ENCODE results near the gene LYPLAL1.
"Not testable (repeated sequence)": the region's sequence is repeated elsewhere in the genome, so short reads cannot be mapped to it uniquely, and the experiment has no call there.

The LYPLAL1 gene

GRCh38 chr1:219163401-219163954 lies 10.2 kb upstream of the LYPLAL1 start:
- no peak for DNase-seq

DNA sequence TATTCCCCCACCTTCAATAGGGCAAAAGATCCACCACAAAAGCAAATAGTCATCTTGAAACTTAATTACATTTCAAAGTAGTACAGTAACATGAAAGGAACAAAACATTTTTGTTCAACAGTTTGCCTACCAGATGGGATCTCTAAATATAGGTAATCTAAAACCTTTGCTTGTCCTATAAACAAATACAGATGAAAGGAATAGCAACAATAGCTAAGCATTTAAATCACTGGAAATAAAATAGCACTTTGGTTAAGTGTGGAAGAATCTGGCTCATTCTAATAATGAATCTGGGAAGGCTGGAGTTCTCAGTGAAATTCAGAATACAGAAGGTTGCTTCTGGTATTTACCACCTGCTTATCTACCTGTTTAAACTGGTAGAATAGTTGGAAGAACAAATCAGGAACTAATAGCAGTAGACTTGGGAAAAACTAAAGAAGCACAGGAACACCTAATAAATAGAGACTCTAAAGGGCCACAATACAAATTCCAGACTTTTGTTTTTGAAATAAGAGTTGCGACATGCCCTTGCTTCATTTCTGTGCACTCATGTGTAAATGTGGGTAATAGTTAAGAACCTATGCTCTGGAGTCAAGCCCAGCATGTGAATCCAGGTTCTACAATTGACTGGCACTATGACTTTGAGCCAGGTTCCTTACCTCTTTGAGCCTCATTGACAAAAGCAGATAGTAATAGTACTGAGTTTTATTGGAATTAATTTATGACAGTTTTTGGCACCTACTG lies 2.3 kb upstream of the LYPLAL1 start:
- no peak for DNase-seq

DNA sequence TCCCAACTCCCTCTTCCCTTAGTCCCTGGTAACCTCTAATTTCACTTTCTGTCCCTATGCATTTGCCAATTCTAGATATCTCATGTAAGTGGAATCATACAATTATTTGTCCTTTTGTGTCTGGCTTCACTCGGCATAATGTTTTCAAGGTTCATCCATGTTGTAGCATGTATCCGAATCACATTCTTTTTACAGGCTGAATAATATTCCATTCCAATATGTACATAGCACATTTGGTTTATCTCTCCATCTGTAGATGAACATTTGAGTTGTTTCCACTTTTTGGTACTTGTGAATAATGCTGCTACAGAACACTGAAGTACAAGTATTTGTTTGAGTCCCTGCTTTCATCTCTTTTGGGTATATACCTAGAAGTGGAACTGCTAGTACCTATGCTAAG lies 857 bp upstream of the LYPLAL1 start:
- DNase-seq: no peak

DNA sequence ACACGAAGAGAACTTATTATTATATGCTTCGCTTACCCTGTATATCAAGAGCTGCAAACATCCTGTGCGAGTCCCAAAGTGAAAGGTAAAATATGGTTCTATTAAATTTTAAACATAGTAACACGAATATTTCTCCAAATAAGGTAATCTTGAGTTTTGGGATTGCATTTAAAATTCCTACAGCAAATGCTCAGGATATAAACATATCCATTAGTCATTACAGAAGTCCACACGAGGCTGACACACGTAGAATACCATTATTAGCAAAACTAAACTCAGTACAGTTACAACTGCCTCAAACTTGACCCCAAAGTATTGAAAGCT lies 282 bp upstream of the LYPLAL1 start:
- DNase-seq: no peak

GRCh38 chr1:219174460-219175211 lies 958 bp downstream of the LYPLAL1 start:
- DNase-seq: peak; percentile 76

- no peak for DNase-seq
Observed at GRCh38 chr1:219175212-219175564, 1.5 kb downstream of the LYPLAL1 start.

DNA sequence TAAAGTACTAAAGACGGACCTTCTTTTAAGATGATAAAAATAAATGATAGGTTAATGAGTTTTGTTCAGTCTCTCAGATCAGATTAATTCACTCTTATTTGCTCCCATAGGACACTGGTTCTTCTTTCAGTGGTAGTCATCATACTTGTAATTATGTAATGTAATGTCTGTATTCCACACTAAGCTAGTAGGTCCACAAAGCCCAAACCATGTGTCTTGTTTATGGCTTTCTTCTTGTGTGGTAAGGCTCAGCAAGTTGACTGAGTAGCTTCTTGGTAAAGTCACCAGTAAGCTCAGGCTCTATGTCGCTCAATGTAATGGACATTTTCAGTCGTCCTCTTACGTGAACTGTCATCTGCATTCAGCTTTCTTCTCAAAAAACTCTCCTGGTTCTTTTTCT lies 2.5 kb downstream of the LYPLAL1 start:
- no peak for DNase-seq

DNA sequence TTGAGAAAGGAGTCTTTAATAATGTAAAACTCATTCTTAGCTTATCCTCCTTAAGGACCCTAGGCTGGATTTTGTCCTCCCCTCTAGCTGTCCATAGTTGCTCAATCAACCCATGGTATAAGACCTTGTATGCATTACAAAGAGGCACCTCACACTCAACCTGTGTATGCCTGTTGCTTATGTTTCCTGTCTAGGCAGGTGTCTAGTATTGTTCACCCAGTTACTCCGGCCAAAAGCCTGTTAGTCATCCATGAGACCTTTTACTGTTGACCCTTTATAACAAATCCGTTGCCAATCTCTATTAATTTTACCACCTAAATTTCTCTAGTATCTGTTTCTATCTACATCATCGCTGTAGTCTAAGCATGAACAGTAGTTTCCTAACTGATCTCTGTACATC lies 3.7 kb downstream of the LYPLAL1 start:
- no peak for DNase-seq

DNA sequence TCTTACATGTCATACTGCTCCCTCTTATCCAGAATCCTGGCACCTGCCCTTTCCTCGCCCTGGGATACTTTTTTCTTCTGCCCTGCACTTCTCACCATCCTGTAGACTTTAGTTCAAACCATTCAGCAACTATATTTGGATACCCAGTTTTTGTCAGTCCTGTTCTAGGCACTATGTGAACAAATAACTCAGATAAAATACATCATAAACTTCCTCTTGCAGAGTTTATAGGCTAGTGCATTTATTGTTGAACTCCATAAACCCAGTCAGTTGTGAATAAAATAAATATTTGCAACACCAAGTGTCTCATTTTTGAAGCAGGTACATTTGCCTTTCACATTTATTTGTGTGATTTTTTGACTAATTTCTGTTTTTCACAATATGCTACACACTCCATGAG lies 4.3 kb downstream of the LYPLAL1 start:
- no peak for DNase-seq

GRCh38 chr1:219179293-219179692 lies 5.6 kb downstream of the LYPLAL1 start:
- no peak for DNase-seq

GRCh38 chr1:219184337-219184736 lies 10.7 kb downstream of the LYPLAL1 start:
- no peak for DNase-seq

GRCh38 chr1:219185486-219186117 lies 11.9 kb downstream of the LYPLAL1 start:
- DNase-seq: peak; percentile 34

DNA sequence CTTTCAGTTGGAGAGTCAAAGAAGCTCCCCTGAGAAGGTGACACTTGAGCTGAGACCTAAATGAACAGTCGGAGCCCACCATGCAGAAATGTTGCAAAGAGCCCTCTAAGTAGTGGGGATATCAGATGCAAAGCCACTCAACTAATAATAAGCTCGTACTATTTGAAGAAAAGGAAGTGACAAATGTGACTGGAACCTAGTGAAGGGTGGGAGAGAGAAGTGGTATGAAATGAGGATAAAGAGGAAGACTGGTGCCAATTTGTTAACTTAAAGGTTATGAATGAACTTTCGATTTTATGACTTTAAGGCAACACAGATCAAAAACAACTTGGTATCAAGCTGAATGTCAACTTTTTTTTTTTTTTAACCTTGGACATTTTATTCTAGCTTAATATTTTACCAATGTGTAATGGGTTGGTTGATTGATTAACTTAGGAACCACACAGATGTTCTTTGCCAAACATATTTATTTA lies 14.7 kb downstream of the LYPLAL1 start:
- DNase-seq: no peak

GRCh38 chr1:219189021-219189824 lies 15.5 kb downstream of the LYPLAL1 start:
- DNase-seq: peak; percentile 72

DNA sequence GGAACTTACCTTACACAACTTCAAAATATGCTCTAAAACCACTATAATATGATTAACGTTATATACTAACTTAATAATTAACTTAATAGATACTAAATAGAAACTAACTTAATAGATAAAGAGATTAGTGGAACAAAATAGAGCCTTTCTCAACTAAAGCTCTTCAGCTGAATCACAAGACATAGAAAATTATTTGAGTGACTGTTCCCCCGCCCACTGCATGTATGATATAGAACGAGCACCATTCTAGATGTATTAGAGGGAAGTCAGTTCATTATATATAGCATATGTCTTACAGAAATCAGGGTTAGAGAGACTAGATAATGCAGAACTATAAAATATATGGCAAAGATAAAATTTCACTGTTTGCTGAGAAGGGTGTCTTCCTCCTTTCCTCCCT lies 16.3 kb downstream of the LYPLAL1 start:
- DNase-seq: no peak

GRCh38 chr1:219190605-219191004 lies 16.9 kb downstream of the LYPLAL1 start:
- no peak for DNase-seq

- DNase-seq: not testable (repeated sequence)
Observed at GRCh38 chr1:219195833-219196232, 22.2 kb downstream of the LYPLAL1 start.

GRCh38 chr1:219201656-219202055 lies 28.0 kb downstream of the LYPLAL1 start:
- DNase-seq: peak; percentile 1

DNA sequence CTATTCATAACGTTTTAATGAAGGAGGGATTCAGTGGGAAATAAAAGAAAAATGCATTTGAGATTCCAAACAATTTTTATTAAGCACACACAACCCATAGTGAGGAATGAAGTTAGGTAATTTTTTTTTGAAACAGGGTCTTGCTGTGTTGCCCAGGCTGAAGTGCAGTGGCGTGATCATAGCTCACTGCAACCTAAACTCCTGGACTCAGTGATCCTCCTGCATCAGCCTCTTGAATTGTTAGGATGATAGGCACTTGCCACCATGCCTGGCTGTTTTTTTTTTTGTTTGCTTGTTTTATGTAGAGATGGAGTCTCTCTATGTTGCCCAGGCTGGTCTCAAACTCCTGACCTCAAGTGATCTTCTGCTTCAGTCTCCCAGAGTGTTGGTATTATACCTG lies 28.9 kb downstream of the LYPLAL1 start:
- DNase-seq: no peak

- no peak for DNase-seq
Observed at GRCh38 chr1:219206350-219206749, 32.7 kb downstream of the LYPLAL1 start.

DNA sequence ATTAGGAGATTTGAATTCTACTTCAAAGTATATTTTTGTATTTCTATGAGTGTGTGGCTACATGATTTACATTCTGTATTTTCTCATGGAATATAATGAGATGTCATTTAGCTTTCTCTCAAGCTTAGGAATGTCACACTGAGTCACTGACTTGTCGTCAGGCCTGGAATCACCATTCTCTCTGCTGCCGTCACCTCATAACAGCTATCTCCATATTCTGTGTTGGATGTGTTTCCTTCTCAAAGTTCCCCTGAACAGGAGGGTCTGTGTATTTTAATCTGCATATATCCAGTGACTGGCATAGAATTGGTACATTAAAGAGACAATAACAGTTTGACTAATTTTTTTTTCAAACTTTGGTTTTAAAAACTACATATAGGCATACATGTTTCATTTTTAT lies 35.9 kb downstream of the LYPLAL1 start:
- DNase-seq: peak; percentile 14

- no peak for DNase-seq
Observed at GRCh38 chr1:219210067-219210466, 36.4 kb downstream of the LYPLAL1 start.

- DNase-seq: no peak
Observed at GRCh38 chr1:219215477-219215876, 41.8 kb downstream of the LYPLAL1 start.
